Kidney (tissue), 14 donors: Measurements from ENCODE around the gene PKNOX2. TPM values are rescaled to one million over a fixed set of nuclear protein-coding genes. Genes with fewer than 3 reads are reported as not detected.

Source experiments
- DNase-seq, 5 donors: peaks; one replicate each; pipeline ENCODE4 v3.0.0-alpha.2; 2013 to 2020
- FAIRE-seq: peaks from 2 replicates; lab custom pipeline; 2012; peaks lifted over from hg19 to GRCh38; lab: Jason Lieb, UNC
- H3K27ac ChIP-seq, 2 donors: one replicate each; pipeline ENCODE4 v1.7.0; 2013; ENCODE audit warnings: low read depth in 2 of 2, low read length in 2 of 2, inconsistent platforms in 1 of 2
- H3K27me3 ChIP-seq: one replicate; pipeline ENCODE4 v1.7.1; 2013; ENCODE audit warnings: low read length, inconsistent platforms; ENCODE audit not compliant: control insufficient read depth, insufficient read depth
- H3K36me3 ChIP-seq, 3 donors: one replicate each; pipeline versions ENCODE4 v1.7.0 to v1.7.1; 2013; ENCODE audit warnings: low read length in 3 of 3, control low read depth in 1 of 3, inconsistent platforms in 1 of 3; ENCODE audit not compliant: insufficient read depth in 3 of 3, control insufficient read depth in 2 of 3
- H3K4me1 ChIP-seq, 3 donors: one replicate each; pipeline versions ENCODE4 v1.7.0 to v1.7.1; 2013; ENCODE audit warnings: low read length in 3 of 3, inconsistent platforms in 1 of 3, low read depth in 1 of 3; ENCODE audit not compliant: control insufficient read depth in 2 of 3, insufficient read depth in 2 of 3
- H3K4me3 ChIP-seq, 3 donors: one replicate each; pipeline versions ENCODE4 v1.7.0 to v1.8.1; 2013; ENCODE audit warnings: low read length in 3 of 3, control low read depth in 1 of 3, inconsistent platforms in 1 of 3
- H3K9ac ChIP-seq, 3 donors: one replicate each; pipeline versions ENCODE4 v1.7.0 to v1.7.1; 2013; ENCODE audit warnings: low read length in 3 of 3, control low read depth in 1 of 3, inconsistent platforms in 1 of 3
- H3K9me3 ChIP-seq, 3 donors: one replicate each; pipeline versions ENCODE4 v1.7.0 to v1.7.1; 2013; ENCODE audit warnings: low read length in 3 of 3, control low read depth in 1 of 3, inconsistent platforms in 1 of 3; ENCODE audit not compliant: control insufficient read depth in 2 of 3, insufficient read depth in 1 of 3
- CTCF ChIP-seq: IDR thresholded peaks from 3 replicates; pipeline ENCODE4 v1.5.1; 2012; ENCODE audit warnings: mild to moderate bottlenecking, moderate library complexity, borderline replicate concordance; ENCODE audit not compliant: insufficient read depth; ENCODE audit errors: extremely low read depth
- intact Hi-C: fragments of 100-400 bp; cut with DNase I; formaldehyde crosslinking; loops from one replicate; pipeline ENCODE4 v1.11.1; 2022
- polyA plus RNA-seq: library from polyadenylated mRNA; stranded (reverse); fragments of 350-450 nt; fragmentation: Illumina TruSeq; extraction: RNeasy Lipid Tissue Mini Kit (QIAGEN cat#74804); gene quantifications from one replicate; pipeline ENCODE4 v1.2.3, GENCODE V29; 2014; ENCODE audit warnings: low read depth, low replicate concordance; ENCODE audit not compliant: insufficient read depth
- total RNA-seq: library from RNA; stranded (reverse); fragmentation: NEBNext Ultra II Directional; extraction: Animal tissue kit (Norgen Biotek cat#: 25700); gene quantifications from one replicate; pipeline ENCODE4 v1.2.1, GENCODE V29; 2021
- donor health status: control.
- donor health status: control.
- donor health status: control.
- donor health status: control.
- donor health status: control.
- donor health status: DM: yes; HTN: yes; CAD: no.
- donor health status: Normal renal cell carcinoma (clear cell type).

Gene PKNOX2
- total and polyA plus RNA-seq, 2 donors from 2014 or later: 1.5 to 6.0 TPM

DNA sequence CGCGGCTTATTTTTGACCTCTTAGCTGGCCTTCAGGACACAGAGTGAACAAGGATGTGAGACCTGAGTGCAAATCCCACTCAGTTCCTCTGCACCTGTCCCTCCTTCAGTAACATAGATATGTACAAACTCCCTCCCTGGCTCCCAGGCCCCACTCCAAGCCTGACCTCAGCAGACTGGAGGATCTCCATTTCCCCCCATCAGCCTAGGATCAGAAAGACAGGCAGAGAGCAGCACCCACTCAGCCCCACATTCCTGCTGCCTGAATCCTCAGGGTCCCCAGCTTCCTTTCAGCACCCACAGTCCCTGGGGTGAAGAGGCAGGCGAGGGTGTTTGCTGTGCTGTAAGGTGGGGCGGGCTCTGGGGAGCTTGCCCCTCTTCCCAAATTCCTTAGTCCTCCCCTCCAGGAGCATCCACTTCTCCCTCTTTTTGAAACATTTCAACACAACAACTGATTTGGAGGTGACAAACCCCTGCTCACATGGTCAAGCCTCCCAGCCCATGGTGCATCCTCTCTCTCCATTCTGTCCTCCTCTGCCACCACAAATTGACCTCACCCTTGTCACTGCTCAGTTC is 180.4 kb downstream of the PKNOX2 start:
- intact Hi-C loops: loop anchor here (5.0 kb wide), 1 partner anchor 183 kb away; the partner anchor contains the start of gene PKNOX2
- H3K9ac ChIP-seq: no peak overlapping the region
- FAIRE-seq: no peak
- peaks cover 0 to 8% (median 2%) of the 10 kb centered on the region in 3 donors for H3K4me1 ChIP-seq
- H3K27me3 ChIP-seq: no peaks in the 10 kb centered on the region
- H3K27ac ChIP-seq: no peak overlapping the region
- no peak for DNase-seq
- no peaks in the 10 kb centered on the region for H3K36me3 ChIP-seq
- H3K4me3 ChIP-seq: no peak overlapping the region
- H3K9me3 ChIP-seq: no peaks in the 10 kb centered on the region
- no peak for TF ChIP-seq CTCF

DNA sequence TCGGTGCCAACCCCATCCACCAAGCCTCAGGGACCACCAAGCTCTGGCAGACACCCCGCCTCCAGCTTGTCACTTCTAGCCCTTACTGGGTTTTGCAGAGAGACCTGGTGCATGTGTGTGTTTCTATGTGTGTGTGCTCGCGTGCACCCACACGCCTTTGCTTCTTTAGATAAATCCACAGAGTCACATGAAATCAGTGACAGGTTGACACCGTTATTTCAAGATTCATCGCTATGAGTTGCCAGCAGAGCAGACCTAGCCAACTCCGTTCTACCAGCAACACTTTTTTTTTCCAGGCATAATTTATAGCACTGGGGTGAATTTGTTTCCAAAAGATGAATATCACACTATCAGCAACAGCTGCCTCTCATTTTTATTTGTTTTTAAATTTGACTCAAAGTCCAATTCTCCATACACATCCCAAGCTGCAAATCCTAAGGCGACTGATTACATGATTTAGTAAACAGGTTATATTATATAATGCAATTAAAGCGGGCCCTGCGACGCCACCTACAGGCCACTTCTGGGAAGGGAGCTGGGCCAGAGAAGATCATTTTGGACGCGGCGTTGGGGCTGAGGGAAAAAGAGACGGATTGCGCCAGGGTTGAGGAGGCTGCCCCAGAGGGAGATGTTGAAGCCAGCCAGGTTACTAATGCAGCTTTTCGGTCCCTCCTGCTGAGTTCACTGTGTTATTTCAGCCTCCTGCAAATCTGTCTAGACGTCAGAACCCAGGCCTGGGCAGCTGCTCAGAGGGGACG is 181.0 kb downstream of the PKNOX2 start:
- no peaks in the 10 kb centered on the region for H3K27me3 ChIP-seq
- H3K27ac ChIP-seq: no peak overlapping the region
- intact Hi-C loops: loop anchor here (5.0 kb wide), 1 partner anchor 183 kb away; the partner anchor contains the start of gene PKNOX2
- no peaks in the 10 kb centered on the region for H3K9me3 ChIP-seq
- no peak overlapping the region for H3K4me3 ChIP-seq
- FAIRE-seq (peak; percentile 23), DNase-seq (peak; percentile 85 to 93 (median 86))
- H3K4me1 ChIP-seq: peaks cover 0 to 8% (median 2%) of the 10 kb centered on the region in 3 donors
- TF ChIP-seq CTCF: peak; percentile 94
- H3K36me3 ChIP-seq: no peaks in the 10 kb centered on the region
- no peak overlapping the region for H3K9ac ChIP-seq

DNA sequence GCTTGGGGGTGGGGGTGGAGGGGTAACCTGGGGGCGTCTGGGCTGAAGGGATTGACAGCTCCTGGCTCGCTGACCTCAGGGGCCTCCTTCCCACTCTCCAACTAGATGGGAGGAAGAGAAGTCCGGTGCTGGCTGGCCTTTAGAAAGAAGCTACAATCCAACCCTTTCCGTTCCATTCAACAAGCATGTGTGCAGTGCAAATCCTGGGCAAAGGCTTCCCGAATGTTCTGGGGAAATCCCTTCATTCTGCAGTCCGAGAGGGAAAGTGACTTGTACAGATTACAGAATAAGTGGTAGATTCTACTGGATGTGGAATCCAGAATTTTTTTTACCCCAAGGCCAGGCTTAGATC is 181.6 kb downstream of the PKNOX2 start:
- H3K36me3 ChIP-seq: no peaks in the 10 kb centered on the region
- no peak overlapping the region for H3K9ac ChIP-seq
- intact Hi-C loops: loop anchor here (5.0 kb wide), 1 partner anchor 184 kb away; the partner anchor contains the start of gene PKNOX2
- FAIRE-seq: no peak
- TF ChIP-seq CTCF: no peak
- H3K4me3 ChIP-seq: no peak overlapping the region
- H3K27ac ChIP-seq: no peak overlapping the region
- H3K27me3 ChIP-seq: no peaks in the 10 kb centered on the region
- H3K4me1 ChIP-seq: peaks cover 0 to 8% (median 2%) of the 10 kb centered on the region in 3 donors
- no peaks in the 10 kb centered on the region for H3K9me3 ChIP-seq
- DNase-seq: no peak
